LNCaP clone FGC (cell line): ENCODE measurements around the gene CCL13.

Experiments
- DNase-seq: peaks from one replicate; pipeline ENCODE4 v3.0.0-alpha.2; 2011; ENCODE audit warnings: low read depth
- H3K4me3 ChIP-seq: 2 replicates; pipeline ENCODE4 v1.5.1; 2011; ENCODE audit warnings: mild to moderate bottlenecking, low read depth, low read length, control low read depth
- TF ChIP-seq, protein P1 (sequence below): IDR thresholded peaks from 2 replicates; pipeline ENCODE4 v1.5.1; 2012; ENCODE audit warnings: mild to moderate bottlenecking; ENCODE audit not compliant: control insufficient read depth, insufficient read depth; ENCODE audit errors: extremely low read depth

The CCL13 gene

DNA sequence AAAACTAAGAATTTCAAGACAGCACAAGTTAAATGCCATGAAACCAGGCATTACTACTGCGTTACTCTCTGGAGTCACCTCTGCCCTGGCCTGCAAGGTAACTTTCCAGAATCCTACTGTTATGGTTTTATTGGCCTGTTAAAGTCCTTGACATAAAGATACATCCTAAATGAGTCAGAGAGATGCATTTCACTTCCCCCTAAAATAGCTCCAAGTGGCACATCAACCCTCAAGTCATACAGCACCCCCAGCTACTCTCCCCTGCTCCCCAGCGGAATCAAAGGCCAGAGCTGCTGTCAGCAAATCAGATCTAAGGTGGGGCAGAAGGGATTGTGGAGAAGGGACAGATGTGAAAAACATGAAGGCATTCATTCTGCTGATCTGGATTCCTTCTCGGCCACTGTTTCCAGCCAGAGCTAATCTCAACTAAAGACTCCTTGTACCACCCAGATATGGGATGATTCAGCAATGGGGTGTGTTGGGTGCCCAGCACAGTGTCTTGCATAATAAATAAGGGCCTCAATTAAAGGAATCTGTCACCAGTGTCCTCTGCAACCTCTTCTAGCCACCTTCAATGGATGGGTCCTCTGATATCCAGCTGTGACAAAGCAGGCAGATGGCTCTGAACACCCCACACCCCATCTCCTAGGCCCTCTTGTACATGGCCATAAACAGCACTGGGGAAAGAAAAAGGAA lies 15.3 kb downstream of the CCL13 start:
- DNase-seq: peak; percentile 35
- TF ChIP-seq, protein P1, sequence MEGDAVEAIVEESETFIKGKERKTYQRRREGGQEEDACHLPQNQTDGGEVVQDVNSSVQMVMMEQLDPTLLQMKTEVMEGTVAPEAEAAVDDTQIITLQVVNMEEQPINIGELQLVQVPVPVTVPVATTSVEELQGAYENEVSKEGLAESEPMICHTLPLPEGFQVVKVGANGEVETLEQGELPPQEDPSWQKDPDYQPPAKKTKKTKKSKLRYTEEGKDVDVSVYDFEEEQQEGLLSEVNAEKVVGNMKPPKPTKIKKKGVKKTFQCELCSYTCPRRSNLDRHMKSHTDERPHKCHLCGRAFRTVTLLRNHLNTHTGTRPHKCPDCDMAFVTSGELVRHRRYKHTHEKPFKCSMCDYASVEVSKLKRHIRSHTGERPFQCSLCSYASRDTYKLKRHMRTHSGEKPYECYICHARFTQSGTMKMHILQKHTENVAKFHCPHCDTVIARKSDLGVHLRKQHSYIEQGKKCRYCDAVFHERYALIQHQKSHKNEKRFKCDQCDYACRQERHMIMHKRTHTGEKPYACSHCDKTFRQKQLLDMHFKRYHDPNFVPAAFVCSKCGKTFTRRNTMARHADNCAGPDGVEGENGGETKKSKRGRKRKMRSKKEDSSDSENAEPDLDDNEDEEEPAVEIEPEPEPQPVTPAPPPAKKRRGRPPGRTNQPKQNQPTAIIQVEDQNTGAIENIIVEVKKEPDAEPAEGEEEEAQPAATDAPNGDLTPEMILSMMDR: no peak
- no peak overlapping the region for H3K4me3 ChIP-seq

DNA sequence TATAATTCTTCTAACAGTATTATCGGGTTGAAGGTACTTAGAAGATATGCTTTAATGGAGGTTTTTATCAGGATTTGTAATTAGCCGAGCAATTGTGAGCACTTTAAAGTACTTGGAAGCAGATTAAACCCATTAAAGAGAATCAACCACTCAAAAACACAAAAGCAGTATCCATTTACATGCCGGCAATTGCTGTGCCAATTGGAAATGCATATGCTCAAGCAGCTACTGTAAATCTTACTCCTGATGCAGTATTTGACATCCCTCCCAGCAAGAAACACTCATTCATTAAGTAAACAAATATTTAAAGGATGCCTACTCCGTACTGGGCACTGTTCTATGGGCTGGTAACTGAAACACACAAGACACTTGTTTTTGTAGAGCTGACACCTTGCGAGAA lies 18.2 kb downstream of the CCL13 start:
- DNase-seq: no peak
- TF ChIP-seq, protein P1: no peak
- no peak overlapping the region for H3K4me3 ChIP-seq

DNA sequence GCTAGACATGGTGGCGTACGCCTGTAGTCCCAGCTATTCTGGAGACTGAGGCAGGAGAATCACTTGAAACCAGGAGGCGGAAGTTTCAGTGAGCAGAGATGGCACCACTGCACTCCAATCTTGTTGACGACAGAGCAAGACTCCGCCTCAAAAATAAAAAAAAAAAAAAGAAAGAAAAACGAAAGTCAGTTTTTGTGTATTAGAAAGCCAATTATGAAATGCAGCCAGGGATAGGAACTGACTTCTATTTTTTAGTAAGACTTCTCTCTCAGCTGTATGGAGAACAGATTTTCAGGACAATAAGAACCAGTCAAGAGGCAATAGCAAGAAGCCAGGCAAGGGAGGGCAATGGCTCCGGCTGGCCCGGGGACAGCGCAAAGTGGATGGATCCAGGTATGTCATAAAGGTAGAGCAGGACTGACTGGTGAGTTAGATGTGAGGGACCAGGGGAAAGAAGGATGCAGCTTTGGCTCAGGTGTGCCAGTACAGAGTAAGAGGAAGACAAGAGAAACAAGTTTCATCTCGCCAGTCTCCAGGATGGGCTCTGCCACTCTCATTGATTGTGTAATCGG lies 19.2 kb downstream of the CCL13 start:
- TF ChIP-seq, protein P1: no peak
- no peak overlapping the region for H3K4me3 ChIP-seq
- no peak for DNase-seq

DNA sequence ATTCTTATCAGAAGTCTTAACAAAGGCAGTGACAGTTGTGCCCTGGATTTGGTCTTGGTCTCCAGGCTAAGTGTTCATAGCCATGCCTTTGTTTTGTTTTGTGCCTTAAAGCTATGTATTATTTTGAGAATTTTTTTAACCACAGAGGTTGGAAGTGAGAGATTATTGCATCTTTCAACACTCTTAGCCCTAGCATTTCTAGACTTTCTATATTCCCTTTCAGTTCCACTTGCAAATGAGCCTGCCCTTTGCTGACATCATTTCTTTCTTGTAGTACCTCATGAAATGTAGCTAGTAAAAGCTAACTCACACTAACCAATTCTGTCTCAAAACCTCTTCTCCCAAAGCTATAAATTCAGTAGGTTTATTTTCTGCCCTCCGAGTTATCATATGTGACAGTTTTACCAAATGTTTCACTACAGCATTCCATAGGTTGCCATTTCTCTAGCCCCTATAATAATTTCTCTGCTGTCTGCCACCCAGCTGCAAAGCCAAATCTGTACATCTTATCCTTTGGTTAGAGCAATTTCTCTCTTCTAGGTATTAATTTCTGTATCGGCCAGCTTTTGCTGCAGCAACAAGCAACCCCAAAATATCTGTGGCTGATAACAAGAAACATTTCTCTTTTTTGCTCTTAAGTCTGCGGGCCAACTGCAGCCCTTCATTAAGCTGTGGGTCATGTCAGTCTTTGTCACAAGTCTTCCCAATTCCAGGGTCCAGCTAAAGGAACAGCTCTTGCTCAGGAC lies 21.0 kb downstream of the CCL13 start:
- TF ChIP-seq, protein P1: no peak
- no peak overlapping the region for H3K4me3 ChIP-seq
- no peak for DNase-seq

DNA sequence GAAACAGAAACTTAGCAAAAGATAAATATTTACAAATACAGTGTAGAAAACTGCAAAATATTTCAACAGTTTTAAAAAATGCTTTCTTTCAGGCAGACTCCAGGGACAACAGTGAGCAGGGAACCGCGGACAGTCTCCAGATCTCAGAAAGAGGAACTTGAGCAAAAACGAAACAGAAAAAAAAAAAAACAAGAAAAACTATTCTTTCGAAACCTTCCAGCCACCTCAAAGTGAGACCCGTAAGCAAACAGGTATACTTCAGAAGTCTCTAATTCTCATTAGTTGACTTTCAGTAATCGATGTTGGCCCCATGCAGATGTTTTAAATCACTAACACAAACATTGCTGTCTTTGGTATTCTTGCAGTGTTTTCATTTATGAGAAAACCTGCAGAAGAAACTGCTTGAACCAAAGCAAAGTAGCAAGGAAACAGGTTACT lies 22.4 kb downstream of the CCL13 start:
- H3K4me3 ChIP-seq: no peak overlapping the region
- TF ChIP-seq, protein P1: no peak
- DNase-seq: no peak

DNA sequence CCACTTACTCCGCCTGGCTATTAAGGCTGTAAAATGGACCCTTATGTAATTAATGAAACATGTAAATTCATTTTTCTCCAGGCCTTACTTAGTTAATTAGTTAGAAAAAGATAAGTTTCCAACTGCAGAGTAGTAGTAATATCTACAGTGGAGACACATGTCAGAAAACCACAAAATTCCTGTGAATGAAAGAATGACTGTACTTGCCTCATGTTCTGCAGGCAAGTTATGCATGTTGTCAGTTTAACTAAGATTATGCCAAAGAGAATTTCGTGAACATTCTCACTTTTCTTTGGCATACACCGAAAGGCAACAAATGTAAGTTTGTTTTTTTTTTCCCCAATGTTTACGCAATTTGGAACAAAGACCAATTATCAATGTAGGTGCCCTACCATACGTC lies 23.6 kb downstream of the CCL13 start:
- TF ChIP-seq, protein P1: no peak
- no peak for DNase-seq
- H3K4me3 ChIP-seq: no peak overlapping the region
